GDM1 (cell line): ENCODE measurements around the gene RCAN1.

ENCODE experiments used
- DNase-seq: peaks from one replicate; lab custom pipeline; 2025; lab: John Stamatoyannopoulos, UW

Gene RCAN1

DNA sequence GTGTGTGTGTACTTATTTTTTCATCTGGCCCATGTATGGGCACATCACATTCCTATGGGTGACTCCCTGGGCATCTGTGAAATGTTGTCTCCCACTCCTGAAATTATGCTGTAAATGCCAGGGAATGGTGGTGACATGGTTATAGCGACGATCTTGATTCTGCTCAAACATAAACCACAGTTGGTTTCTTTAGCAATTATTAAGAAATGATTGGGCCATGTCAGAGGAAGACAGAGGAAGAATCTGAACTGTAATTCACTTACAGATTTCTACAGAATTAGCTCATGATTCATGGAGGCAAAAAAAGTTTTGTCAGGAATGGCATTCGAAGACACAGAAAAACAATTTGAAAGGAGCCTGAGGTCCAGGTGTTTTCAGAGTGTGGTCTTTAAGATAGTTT lies 77.1 kb downstream of the RCAN1 start:
- no peak for DNase-seq

DNA sequence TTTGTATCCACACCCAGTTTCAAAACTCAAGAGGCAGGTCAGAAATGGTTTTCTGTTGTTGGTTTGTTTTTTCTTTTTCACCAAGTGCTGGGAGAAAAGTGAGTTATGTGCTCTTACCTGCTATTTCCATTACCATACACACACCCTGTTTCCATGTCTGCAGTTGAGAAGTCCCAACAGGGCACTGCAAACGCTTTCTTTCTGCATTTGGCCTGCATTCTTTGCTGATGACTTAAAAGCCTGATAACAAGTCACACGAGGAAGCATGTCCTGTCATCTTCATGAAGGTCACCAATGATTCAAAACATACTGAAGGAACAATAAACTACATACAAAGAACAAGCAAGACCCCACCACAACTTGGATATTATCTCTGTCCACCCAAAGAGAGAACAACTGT lies 78.1 kb downstream of the RCAN1 start:
- DNase-seq: no peak

DNA sequence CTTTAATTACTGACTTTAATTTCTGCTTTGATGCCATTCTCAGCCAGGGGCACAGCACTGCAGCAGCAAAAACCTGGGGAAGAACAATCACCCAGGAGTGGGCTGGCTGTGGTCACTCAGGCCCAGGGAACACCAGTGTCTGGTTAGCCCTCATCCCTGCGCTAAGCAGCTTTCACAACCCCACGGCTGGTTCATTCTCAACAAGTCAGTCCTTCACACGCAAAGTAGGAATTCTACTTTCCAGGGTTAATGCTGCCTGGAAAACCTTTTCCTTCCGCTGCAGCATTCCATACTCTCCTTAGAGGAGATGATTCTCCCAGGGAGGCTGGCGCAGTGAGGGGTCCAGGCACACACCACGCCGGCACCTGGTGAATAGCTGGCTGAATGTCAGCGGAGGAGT lies 78.6 kb downstream of the RCAN1 start:
- no peak for DNase-seq

DNA sequence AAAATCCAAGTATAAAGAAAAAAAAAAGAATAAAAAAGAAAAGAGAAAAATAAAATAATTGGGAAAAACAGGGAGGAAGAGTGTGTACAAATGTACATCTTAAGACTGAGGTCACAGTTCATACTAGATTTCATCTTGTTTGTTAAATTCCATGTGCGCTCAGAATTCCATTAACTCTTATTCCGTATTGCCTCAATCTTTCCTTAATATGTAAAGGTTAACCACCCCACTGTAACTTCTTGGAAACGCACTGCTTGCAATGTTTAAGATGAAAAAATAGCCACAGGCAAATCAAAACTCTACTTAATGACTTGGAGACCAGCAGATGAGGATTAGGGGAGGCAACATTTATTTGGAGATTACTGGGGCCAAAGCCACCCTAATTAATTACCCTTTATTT lies 79.0 kb downstream of the RCAN1 start:
- no peak for DNase-seq

DNA sequence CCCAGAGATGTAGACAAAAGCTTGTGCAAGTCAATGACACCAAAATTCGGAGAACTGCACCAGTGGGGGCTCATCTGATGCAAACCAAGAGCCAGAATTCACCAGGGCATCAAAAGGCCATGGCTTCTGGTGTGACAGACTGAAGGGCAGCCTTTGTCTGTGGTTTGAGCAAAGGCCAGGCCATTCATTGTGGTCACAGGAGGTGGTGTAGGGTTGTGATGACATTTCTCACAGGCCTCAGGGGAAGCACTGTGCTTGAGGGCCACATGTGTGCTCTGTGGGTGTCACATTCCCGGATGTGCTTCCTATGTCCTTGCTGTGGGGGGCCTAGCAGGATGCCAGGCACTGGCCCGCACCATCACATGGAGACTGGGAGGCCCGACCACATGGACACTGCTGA lies 80.4 kb downstream of the RCAN1 start:
- DNase-seq: no peak

DNA sequence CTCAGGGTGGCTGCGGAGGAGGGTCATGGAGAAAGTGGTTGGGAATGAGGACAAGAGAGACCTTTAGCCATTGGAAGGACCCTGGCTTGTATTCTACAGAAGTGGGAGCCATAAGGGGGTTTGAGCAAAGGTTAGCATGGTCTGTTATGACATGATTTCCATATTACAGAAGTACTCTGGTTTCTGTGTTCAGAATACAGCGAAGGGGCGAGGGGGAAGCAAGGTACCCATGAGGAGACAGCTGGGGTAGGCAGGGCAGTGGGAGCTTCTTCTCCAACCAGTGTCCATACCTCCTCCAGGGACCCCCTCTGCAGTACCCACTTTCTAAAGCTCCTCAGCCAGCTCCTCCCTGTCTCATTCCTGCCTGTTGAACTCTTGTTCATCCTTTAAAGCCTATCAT lies 81.0 kb downstream of the RCAN1 start:
- DNase-seq: no peak

DNA sequence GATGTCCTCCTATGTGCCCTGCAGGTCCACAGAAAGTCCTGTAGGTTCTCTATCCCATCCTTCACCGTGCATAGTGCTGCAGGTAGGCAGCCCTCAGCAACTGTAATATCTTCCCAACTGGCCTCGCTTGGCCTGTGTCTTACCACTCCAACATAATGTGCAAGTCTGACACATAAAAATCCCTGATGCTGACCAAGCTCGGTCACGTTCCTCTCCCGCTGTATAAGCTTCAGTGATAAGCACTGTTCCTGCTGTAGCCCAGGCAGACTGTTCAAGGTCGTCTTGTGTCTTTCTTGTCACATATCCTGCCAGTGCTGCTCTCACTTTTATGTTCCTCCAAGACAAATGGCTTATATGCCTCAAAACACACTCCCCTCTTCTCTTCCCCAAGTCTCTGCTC lies 83.5 kb downstream of the RCAN1 start:
- no peak for DNase-seq

DNA sequence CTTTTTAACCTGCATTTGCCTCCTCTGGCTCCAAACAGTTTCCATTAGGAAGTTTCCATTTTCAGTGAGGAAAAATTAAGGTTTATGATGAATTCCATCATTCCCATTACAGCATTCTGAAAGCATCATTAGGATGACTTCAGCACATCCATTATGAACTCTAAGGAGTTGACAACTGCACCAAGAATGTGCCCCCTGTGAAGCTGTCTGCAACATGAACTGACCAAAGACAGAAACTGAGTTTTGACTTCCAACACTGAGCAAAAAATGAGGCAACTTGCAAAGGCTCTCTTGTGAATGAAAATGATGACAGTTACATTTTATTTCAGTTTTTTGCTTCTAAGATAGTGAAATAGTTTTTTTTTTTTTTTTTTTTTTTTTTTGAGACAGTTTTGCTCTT lies 84.7 kb downstream of the RCAN1 start:
- DNase-seq: no peak

DNA sequence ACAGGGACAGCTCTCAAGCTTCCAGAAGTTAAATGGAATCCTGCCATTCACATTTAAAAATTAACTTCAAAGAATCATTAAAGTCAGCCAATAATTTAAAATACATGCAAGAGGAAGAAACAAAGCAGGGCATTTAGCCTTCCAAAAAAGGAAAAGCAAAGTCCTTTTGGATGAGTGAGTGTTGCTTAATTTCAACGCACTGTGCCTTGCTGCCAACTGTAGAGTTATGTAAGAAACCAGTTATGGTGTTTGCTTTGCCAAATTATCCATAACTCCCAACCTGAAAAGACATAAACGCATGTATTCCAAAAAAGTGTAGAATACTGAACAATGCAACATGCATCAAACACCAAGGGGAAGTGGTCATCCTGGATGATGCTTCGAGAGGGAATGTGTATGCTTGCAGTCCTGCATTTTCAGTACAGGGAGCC lies 86.8 kb downstream of the RCAN1 start:
- DNase-seq: no peak

DNA sequence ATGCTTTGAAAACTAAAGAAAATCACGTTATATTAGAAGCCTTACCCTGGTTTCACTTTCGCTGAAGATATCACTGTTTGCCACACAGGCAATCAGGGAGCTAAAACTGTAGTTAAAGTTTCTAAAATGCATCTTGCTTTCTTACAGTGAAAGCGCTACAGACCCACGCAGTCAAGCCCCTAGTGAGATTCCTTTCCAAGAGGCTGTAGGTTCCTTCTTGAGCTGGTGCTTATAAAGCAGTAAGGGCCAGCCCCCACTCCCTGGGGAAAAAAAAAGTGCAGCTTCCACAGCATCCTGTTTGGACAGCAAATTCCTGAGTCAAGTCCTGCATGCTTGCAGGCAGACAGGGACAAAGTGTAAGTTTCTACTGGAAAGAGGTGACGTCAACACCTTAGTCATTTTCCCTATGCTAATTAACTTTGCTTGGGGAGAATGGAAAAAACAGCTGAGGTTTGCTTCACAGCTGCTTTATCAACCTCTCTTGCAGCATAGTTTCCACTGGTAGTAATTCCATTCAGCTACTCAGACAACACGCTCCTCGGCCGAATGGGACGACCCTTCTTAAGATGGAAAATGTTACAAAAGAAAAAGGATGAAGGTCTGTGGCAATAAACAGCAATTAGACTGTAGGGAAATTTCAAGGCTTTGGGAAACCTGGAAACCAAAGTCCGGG lies 88.2 kb downstream of the RCAN1 start:
- no peak for DNase-seq

DNA sequence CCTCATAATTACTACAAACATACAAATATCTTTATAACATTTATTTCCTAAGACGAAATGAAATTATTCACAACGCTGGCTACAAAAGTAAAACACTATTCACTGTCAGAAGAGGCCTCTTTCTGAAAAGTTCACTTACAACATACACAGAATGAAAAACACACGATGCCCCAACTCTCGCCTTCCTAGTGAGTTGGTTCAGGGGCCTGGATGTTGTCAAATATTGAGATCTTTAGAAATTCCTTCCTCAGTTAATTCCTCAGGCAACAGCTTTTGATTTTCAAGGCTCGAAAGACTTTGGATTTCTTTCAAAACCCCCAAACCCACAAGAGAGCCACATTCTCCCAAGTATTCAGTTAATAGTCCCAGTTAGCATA lies 88.7 kb downstream of the RCAN1 start:
- no peak for DNase-seq

DNA sequence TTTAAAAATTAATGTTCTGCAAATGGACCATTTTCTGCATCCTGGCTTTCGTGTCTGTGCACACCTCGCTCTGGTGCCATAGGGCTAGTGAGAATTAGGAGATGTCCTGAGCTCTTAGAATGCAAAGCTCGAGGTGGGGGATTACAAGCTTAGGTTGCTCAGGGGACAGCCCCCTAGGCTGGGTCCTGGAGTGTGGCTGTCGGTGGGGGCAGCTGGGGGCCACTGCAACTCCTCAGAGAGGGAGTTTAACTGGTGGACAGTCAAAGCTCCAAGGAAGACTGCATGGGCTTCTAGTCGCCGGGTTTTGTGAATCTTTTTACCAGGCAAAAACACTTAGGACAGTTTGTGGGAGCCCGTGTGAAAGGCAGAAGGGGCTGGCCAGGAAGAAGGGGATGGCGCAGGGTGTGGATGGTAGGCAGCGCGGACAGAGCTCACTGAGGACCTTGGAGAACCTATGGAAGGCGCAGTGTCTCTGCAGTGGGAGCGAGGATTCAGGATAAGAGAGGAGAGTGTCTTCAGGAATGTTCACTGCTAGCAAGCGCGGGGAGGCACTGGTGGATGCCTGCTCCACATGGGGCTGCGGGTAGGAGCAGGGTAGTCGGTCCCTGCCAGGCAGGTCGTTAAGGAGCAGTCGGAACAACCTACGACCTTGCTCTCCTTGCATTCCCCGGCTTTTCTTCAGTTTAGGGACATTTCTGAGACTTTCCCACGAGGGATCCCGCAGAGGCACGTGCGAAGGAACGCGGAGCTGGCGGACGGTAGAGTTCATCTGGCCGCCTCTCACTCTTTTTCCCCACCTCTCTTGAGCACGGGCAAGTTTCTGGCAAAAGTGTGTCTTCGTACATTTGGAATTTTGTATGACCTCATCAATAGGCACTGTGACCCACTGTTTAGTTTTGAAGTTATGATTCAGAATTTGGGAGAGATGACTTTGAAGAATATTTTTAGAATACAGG lies 90.0 kb downstream of the RCAN1 start:
- no peak for DNase-seq

DNA sequence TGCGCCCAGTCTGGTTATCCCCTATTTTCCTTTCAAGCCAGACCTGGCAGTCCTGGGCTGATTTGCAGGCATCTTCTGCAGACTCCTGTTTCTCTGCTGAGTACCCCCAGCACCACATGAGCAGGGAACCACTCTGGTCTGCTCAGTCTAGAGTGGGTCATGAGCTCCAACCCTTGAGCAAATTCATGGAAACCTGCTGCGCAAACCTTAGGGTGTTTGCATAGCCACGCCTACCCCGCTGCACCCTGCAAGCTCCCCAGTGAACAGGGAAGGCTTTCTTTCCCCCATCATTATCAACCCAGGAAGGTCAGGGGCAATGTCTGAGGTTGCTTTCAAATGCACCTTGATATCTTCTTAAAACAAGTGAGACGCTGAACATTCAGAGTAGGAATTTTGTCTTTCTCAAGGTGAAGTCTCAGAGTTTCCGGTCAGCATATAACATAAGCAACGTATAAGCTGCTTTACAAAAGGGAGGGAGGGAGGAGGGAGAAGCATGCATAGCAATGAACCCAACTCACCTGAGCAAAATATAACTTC lies 91.8 kb downstream of the RCAN1 start:
- DNase-seq: no peak

DNA sequence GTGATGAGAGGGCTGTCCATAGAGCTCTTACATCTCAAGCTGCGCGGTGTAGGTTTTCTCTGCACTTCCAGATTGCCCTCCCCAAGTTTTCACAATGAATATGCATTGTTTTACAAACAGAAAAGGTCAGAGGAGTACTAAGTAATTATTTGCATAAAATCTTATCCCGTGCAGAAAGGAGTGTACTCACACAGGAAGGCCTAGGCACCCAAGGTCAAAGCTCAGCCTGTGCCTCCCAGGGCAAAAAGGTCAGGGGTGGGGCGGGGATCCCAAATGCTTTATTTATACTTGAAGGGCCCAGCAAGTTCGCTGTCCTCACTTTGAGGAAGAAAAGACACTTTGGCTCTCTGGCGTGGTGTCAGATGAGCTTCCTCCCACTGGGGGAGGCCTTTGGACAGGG lies 92.6 kb downstream of the RCAN1 start:
- DNase-seq: no peak

DNA sequence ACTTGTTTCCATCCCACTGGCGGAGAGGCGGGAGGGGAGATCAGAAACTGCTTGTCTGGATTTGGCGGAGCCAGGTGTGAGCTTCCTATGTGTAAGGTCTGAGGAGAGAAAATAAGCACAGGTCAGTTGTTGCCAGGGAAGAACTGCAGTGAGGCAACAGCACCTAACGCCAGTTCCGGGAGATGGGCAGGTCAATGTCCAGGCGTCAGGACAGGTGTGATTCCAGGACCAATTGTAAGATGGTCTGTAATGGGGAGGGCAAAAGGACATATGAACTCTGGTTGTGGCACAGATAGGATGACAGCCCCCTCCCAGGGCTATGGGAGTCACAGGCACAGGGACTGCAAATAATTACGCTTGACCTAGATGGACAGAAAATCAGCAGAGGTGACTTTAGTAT lies 93.4 kb downstream of the RCAN1 start:
- DNase-seq: no peak

DNA sequence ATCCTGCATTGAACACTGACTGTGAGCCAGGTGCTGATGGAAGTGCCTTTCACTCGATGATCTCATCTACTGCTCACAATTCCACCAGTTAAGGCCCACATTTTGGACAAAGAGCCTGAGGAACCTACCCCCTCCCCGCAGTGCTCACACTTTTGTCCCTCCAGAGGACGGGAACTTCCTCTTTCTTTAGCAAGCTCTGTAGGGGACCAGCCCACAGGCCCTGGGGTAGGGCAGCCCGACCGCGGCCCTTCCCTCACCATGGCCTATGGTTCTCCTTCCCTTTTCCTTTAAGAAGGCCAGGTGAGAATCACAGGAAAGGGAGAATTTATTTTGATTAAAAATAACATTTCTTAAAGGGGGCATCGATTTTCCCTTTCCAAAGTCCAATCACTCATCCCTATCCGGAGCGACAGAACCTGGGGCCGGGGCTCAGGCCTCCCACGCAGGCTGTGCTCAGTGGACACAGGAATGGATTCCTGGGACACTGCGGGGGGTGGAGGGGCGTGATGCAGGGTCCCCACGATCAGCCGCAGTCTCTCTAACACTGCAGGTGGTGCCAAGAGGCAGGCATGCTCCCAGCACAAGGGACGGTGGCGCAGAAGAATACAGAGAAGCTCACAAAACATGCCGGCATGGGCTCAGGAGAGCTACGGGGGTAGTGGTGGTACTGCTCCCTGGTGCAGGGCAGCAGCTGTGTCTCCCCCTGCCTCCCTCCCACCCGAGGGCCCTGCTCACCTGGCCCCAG lies 94.0 kb downstream of the RCAN1 start:
- DNase-seq: peak; percentile 34

DNA sequence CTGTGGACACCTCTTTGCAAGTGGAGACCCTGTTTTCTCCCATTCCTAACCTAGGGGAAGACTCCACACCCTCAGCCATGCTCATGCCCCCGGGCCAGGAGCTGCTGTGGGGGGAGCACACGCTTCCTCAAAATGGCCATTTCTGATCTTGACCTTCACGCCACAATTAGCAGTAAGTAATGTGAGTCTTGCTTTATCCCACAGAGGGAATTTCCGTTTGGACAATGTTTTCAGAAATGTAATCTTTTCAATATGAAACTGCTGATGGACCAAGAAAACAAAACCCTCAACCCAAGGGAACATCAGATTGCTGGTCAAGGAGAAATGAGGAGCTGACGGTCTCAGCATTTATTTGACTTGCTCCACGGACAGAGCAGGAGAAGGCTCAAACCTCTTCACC lies 94.6 kb downstream of the RCAN1 start:
- DNase-seq: no peak

DNA sequence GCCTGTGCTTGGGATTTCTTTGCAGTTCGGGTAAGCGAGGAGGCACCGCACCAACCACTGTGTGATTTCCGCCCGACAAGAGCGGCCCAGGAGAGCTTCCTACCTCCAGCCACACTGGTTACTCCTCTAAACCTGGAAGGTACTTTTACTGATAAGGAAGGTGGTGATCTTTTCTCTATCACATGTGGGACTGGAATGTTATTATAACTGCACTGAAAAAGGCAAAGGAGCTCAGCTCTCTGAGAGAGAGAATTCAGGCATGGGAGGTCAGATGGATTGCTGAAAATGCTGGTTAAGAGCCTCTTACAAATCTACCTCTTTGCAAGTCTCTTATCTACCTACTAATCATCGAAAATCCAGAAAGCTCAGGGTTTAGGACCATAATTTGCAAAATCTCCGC lies 95.2 kb downstream of the RCAN1 start:
- no peak for DNase-seq

DNA sequence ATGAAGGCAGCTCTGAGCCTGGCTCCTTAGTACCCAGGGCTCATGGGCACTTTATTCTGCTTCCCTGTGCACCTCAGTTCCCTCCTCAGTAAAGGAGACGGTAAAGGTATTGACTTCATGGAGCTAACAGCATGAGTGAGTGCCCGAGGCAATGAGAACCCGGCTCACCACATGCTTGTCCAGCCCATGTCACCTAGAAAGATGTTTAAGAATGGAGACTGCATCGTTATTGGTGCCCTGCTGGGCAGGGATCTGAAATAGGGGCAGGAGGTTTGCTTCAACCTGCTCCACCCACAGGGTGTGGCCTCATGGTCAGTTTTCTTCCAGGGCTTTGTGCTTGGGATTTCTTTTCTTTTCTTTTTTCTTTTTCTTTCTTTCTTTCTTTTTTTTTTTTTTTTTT lies 95.9 kb downstream of the RCAN1 start:
- no peak for DNase-seq

DNA sequence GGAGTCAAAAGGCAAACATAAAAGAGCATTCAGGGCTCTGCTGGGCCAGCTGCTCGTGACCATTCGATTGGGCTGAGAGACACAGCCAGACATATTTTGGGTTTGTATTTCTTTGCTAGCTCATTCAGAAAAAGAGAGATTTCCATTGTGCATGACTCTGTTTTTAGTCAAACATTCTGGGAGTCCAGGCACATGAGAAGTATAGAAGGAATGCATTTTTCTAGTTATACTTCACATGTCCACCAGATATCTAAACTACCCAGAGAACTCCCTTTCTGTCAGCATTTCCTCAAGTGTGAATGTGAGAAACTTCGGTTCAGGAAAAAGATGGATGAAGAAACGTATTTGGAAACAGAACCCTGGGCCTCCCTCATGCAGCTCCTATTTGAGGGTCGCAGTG lies 96.6 kb downstream of the RCAN1 start:
- no peak for DNase-seq

DNA sequence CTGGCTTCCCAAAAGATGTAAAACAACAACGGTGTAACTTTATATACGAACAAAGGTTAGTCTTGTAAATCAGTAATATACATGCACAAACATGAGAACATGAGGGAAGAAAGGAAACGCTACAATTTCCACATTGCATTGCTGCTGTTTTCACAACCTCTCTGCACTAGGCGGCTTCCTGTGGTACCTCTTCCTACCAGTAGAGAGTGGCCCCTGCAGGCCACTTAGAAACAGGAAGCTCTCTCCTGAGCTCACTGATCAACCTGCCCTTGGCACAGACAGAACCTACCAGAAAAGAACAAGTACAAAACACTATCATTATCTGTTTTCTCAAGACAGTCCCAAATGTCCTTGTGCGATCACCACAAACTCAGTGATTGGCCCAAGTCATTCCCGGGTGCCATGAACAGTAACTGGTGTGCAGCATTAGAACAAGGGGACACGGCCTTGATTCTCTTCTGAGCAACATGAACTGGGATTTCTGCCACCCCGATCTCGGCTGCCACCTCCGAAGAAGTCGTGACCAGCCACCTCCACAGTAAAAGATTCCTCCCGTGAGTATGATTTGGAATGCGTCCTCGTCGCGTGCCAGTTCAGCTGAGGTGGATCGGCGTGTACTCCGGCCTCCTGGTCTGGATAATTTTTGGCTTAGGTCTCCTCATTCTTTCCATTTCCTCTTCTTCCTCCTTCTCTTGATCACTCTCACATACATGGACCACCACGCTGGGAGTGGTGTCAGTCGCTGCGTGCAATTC lies 97.2 kb downstream of the RCAN1 start:
- peak; percentile 26 for DNase-seq

DNA sequence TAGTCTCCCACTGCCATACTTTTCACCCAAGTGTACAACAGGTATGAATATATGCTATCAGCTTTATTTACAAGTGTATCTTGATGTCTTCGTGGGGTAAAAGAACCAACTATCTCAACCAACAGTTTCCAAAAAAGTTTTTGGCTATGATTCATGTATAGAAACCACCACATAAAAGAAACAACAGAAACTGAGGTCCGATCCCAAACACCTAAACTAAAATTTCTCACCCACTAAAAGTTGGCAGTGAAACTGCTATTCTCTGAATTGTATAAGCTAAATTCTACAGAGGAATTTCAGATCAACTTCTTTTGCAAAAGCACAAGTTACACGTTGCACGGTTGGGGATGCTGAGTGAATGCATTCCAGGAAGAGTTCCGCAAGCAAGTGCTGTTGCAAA lies 97.9 kb downstream of the RCAN1 start:
- no peak for DNase-seq
